Vagina (tissue), 2 donors: Measurements from ENCODE around the gene TNRC18. TPM values are rescaled to one million over a fixed set of nuclear protein-coding genes. Genes with fewer than 3 reads are reported as not detected.
"Not testable (repeated sequence)": the region's sequence is repeated elsewhere in the genome, so short reads cannot be mapped to it uniquely, and the experiment has no call there.

Source experiments
- DNase-seq, 2 donors: peaks; one replicate each; pipeline ENCODE4 v3.0.0-alpha.2; 2017; ENCODE audit errors: extremely low spot score in 2 of 2
- H3K27ac ChIP-seq: fragments of 200-600 bp; sonication (generic); one replicate; pipeline ENCODE4 v1.5.1; 2019
- H3K27me3 ChIP-seq: fragments of 200-600 bp; sonication (generic); one replicate; pipeline ENCODE4 v1.5.1; 2019
- H3K36me3 ChIP-seq, 2 donors: fragments of 200-600 bp; sonication (generic); one replicate each; pipeline ENCODE4 v1.5.1; 2017 to 2019
- H3K4me1 ChIP-seq: fragments of 200-600 bp; sonication (generic); one replicate; pipeline ENCODE4 v1.5.1; 2019
- H3K4me3 ChIP-seq, 2 donors: fragments of 200-600 bp; sonication (generic); 1 replicate in 1 of 2; 2 replicates in 1 of 2; pipeline ENCODE4 v1.5.1; 2016 to 2019
- H3K9me3 ChIP-seq: fragments of 200-600 bp; sonication (generic); one replicate; pipeline ENCODE4 v1.5.1; 2019
- CTCF ChIP-seq, 3 experiments: fragments of 450-650 bp in 2 of 3; fragments of 200-600 bp in 1 of 3; sonication (generic) in 1 of 3; IDR thresholded peaks; one replicate each; pipeline ENCODE4 v1.5.1; 2017 to 2019; ENCODE audit warnings: antibody characterized with exemption in 3 of 3, mild to moderate bottlenecking in 2 of 3, moderate library complexity in 2 of 3
- POLR2A ChIP-seq, 2 donors: fragments of 450-650 bp; IDR thresholded peaks; one replicate each; pipeline ENCODE4 v1.6.1; 2017; ENCODE audit warnings: antibody characterized with exemption in 2 of 2, mild to moderate bottlenecking in 2 of 2, moderate library complexity in 2 of 2
- POLR2AphosphoS5 ChIP-seq, 2 donors: sonication (generic); formaldehyde crosslinking; IDR thresholded peaks; one replicate each; pipeline ENCODE4 v1.9.0; 2017; ENCODE audit warnings: antibody characterized with exemption in 2 of 2, mild to moderate bottlenecking in 2 of 2, low read depth in 1 of 2; ENCODE audit not compliant: insufficient read depth in 1 of 2
- intact Hi-C: fragments of 100-400 bp; cut with DNase I; formaldehyde crosslinking; loops from one replicate; pipeline ENCODE4 v1.15.1; 2023
- total RNA-seq: library from RNA; depleted of rRNA; stranded (reverse); fragments of >200 nt; gene quantifications from one replicate; pipeline ENCODE4 v1.2.3, GENCODE V29; 2016

The TNRC18 gene
- total RNA-seq, 1 donor from 2014 or later = 79.8 TPM

- TF ChIP-seq POLR2AphosphoS5 (IDR thresholded peaks at IDR 0.05; ENCODE audit: insufficient read depth in 1 of 2, low read depth in 1 of 2) = no peak
- TF ChIP-seq POLR2A (IDR thresholded peaks at IDR 0.05) = no peak
- TF ChIP-seq CTCF (IDR thresholded peaks at IDR 0.05) = no peak
- no peaks in the 10 kb centered on the region for H3K9me3 ChIP-seq
- intact Hi-C loops = no loop called here
- no peak overlapping the region for H3K4me3 ChIP-seq
- no peaks in the 10 kb centered on the region for H3K36me3 ChIP-seq
- H3K4me1 ChIP-seq = peaks cover 4% of the 10 kb centered on the region
- no peaks in the 10 kb centered on the region for H3K27me3 ChIP-seq
- no peak for DNase-seq
- no peak overlapping the region for H3K27ac ChIP-seq
Observed at GRCh38 chr7:5289355-5289754, 134.3 kb downstream of the TNRC18 start.

GRCh38 chr7:5288560-5288959 lies 135.1 kb downstream of the TNRC18 start:
- H3K4me3 ChIP-seq, H3K27ac ChIP-seq, DNase-seq, H3K27me3 ChIP-seq, intact Hi-C loops, H3K9me3 ChIP-seq, H3K4me1 ChIP-seq, H3K36me3 ChIP-seq: not testable (repeated sequence)

- TF ChIP-seq POLR2A (IDR thresholded peaks at IDR 0.05) = no peak
- DNase-seq = no peak
- no peak overlapping the region for H3K4me3 ChIP-seq
- H3K27me3 ChIP-seq = no peaks in the 10 kb centered on the region
- H3K36me3 ChIP-seq = no peaks in the 10 kb centered on the region
- no peak overlapping the region for H3K27ac ChIP-seq
- no peaks in the 10 kb centered on the region for H3K9me3 ChIP-seq
- intact Hi-C loops = no loop called here
- H3K4me1 ChIP-seq = peaks cover 14% of the 10 kb centered on the region
Observed at GRCh38 chr7:5287802-5288201, 135.8 kb downstream of the TNRC18 start.

GRCh38 chr7:5287373-5287772 lies 136.3 kb downstream of the TNRC18 start:
- H3K27ac ChIP-seq, intact Hi-C loops, H3K9me3 ChIP-seq, H3K4me3 ChIP-seq, DNase-seq, H3K36me3 ChIP-seq, H3K27me3 ChIP-seq: not testable (repeated sequence)
- peaks cover 14% of the 10 kb centered on the region for H3K4me1 ChIP-seq

- Histone ChIP-seq H3K27me3 (no peaks in the 10 kb centered on the region), H3K4me3 (no peak overlapping the region), H3K36me3 (no peaks in the 10 kb centered on the region), H3K4me1 (peaks cover 14% of the 10 kb centered on the region), H3K27ac (no peak overlapping the region), H3K9me3 (no peaks in the 10 kb centered on the region)
- intact Hi-C loops = no loop called here
- TF ChIP-seq POLR2A (IDR thresholded peaks at IDR 0.05) = no peak
- no peak for TF ChIP-seq CTCF (IDR thresholded peaks at IDR 0.05)
- no peak for TF ChIP-seq POLR2AphosphoS5 (IDR thresholded peaks at IDR 0.05; ENCODE audit: insufficient read depth in 1 of 2, low read depth in 1 of 2)
- no peak for DNase-seq
Observed at GRCh38 chr7:5286933-5287332, 136.7 kb downstream of the TNRC18 start.

- no peaks in the 10 kb centered on the region for H3K27me3 ChIP-seq
- no peaks in the 10 kb centered on the region for H3K36me3 ChIP-seq
- no peak for DNase-seq
- H3K4me1 ChIP-seq = peaks cover 14% of the 10 kb centered on the region
- intact Hi-C loops = no loop called here
- H3K27ac ChIP-seq = no peak overlapping the region
- no peak for TF ChIP-seq CTCF (IDR thresholded peaks at IDR 0.05)
- TF ChIP-seq POLR2AphosphoS5 (IDR thresholded peaks at IDR 0.05; ENCODE audit: insufficient read depth in 1 of 2, low read depth in 1 of 2) = no peak
- TF ChIP-seq POLR2A (IDR thresholded peaks at IDR 0.05) = no peak
- H3K4me3 ChIP-seq = no peak overlapping the region
- no peaks in the 10 kb centered on the region for H3K9me3 ChIP-seq
Observed at GRCh38 chr7:5284304-5285281, 139.0 kb downstream of the TNRC18 start.
